ENCODE data around the gene ZNF438.

The ZNF438 gene

GRCh38 chr10:31073211-31073610 lies 41.5 kb upstream of the ZNF438 start:
- no peak for TF ChIP-seq CTCF (IDR thresholded peaks at IDR 0.05; ENCODE audit: extremely low read depth, insufficient read depth, missing control alignments)
- no peak for DNase-seq (ENCODE audit: low spot score)
- in situ Hi-C loops (cut with MboI; ENCODE audit: low pct_unique_long_range_greater_than_20kb, low sequenced_read_pairs, unreplicated experiment) = no loop called here

GRCh38 chr10:31072451-31072850 lies 40.8 kb upstream of the ZNF438 start:
- TF ChIP-seq CTCF (IDR thresholded peaks at IDR 0.05; ENCODE audit: extremely low read depth, insufficient read depth, missing control alignments) = no peak
- no peak for DNase-seq (ENCODE audit: low spot score)
- in situ Hi-C loops (cut with MboI; ENCODE audit: low pct_unique_long_range_greater_than_20kb, low sequenced_read_pairs, unreplicated experiment) = no loop called here

DNA sequence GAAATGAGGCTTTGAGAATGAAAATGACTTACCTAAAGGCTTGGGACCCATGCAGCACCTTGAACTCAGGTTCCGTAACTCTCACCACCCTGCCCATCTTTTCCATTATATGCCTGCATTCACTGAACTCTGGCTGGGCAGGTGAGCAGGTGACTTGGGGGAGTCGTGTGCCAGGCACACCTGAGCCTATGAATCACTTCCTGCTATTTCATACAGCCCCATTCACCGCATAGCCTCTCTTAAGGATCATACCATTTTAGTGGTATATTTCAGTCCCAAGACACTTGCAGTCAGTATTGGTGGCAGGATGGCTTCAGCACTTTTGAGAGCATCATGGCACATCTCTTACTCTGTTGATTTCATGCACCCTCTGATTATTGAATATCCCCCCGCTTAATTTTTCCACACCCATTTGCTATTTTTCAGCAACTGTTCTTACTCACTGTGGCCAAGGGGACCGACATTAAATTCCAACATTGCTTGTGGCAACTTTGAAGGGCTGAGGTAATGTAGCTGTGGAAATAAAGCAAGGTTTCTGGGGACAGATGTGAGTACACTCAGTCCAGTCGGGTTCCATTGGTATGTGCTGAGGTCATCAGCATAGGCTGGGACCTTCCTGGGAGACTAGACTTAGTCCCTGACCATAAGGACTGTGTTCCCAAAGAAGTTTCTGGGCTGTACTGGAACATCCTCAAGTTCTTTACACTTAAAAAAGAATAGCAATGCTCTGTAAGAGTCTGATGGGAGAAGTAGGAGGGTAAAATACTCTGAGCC lies 39.8 kb upstream of the ZNF438 start:
- in situ Hi-C loops (cut with MboI; ENCODE audit: low pct_unique_long_range_greater_than_20kb, low sequenced_read_pairs, unreplicated experiment) = no loop called here
- no peak for TF ChIP-seq CTCF (IDR thresholded peaks at IDR 0.05; ENCODE audit: extremely low read depth, insufficient read depth, missing control alignments)
- no peak for DNase-seq (ENCODE audit: low spot score)

DNA sequence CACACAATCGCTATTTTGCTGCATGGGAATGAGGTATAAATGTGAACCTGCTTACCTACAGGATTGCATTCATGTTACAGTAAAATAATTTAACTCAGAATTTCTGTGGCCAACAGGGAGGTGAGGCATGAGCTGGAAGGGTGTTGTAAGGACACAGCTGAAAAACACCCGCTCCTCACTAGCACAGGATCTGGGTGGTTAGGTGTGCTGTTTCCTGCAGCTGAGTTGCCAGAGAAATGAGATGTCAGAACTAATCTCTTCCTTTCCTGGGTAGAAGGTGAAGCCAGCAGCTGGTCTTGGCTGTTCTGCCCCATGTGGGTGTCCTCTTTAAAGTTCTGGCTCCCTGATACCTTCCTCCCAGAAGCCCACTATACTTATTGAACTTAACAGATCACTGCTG lies 39.0 kb upstream of the ZNF438 start:
- no peak for TF ChIP-seq CTCF (IDR thresholded peaks at IDR 0.05; ENCODE audit: extremely low read depth, insufficient read depth, missing control alignments)
- in situ Hi-C loops (cut with MboI; ENCODE audit: low pct_unique_long_range_greater_than_20kb, low sequenced_read_pairs, unreplicated experiment) = no loop called here
- no peak for DNase-seq (ENCODE audit: low spot score)

DNA sequence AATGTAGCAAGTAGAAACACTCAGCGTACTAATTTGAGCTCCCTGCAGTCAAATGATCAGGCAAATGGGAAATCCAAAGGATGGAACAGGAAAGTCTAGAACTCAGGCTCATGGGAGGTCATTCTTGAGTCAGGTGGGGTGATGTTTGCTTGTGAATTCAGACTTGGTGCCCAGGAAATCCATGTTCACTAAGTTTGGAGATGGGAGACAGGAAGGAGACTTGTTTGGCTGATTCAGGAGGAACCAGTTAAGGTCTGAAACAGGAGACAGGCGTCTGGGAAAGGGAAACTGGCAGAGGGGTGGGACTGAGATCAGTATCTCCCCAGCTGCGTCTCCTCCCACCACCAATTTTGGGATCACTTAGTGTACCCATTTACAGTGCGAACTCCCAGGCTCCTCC lies 38.4 kb upstream of the ZNF438 start:
- DNase-seq (ENCODE audit: low spot score) = no peak
- TF ChIP-seq CTCF (IDR thresholded peaks at IDR 0.05; ENCODE audit: extremely low read depth, insufficient read depth, missing control alignments) = no peak
- in situ Hi-C loops (cut with MboI; ENCODE audit: low pct_unique_long_range_greater_than_20kb, low sequenced_read_pairs, unreplicated experiment) = no loop called here

GRCh38 chr10:31069411-31069810 lies 37.7 kb upstream of the ZNF438 start:
- no peak for DNase-seq (ENCODE audit: low spot score)
- no peak for TF ChIP-seq CTCF (IDR thresholded peaks at IDR 0.05; ENCODE audit: extremely low read depth, insufficient read depth, missing control alignments)
- in situ Hi-C loops (cut with MboI; ENCODE audit: low pct_unique_long_range_greater_than_20kb, low sequenced_read_pairs, unreplicated experiment) = no loop called here
